ENCODE results near the gene PAPPA2. TPM values are rescaled to one million over a fixed set of nuclear protein-coding genes. Genes with fewer than 3 reads are reported as not detected.

PAPPA2 gene
- total RNA-seq, 1 donor from 2014 or later, result 0.41 TPM

- Histone ChIP-seq H3K9me3 (replicated peaks) (no peaks in the 10 kb centered on the region), H3K4me1 (no peaks in the 10 kb centered on the region), H3K4me3 (no peak overlapping the region), H3K36me3 (no peaks in the 10 kb centered on the region), H3K27me3 (ENCODE audit: low read depth) (no peaks in the 10 kb centered on the region), H3K27ac (replicated peaks) (no peak overlapping the region)
- no peak for TF ChIP-seq CTCF (IDR thresholded peaks at IDR 0.05; ENCODE audit: borderline replicate concordance)
- intact Hi-C loops (cut with micrococcal nuclease), result no loop called here
- DNase-seq, result no peak
These were observed 348.7 kb downstream of the PAPPA2 start for GRCh38 chr1:176811511-176812288.

GRCh38 chr1:176815621-176816020, 352.6 kb downstream of the PAPPA2 start:
- H3K27me3 ChIP-seq (ENCODE audit: low read depth), result no peaks in the 10 kb centered on the region
- no peak for TF ChIP-seq CTCF (IDR thresholded peaks at IDR 0.05; ENCODE audit: borderline replicate concordance)
- H3K36me3 ChIP-seq, result no peaks in the 10 kb centered on the region
- no peaks in the 10 kb centered on the region for H3K9me3 ChIP-seq (replicated peaks)
- intact Hi-C loops (cut with micrococcal nuclease), result no loop called here
- H3K4me3 ChIP-seq, result no peak overlapping the region
- H3K4me1 ChIP-seq, result no peaks in the 10 kb centered on the region
- no peak for DNase-seq
- H3K27ac ChIP-seq (replicated peaks), result no peak overlapping the region

GRCh38 chr1:176816232-176816631, 353.3 kb downstream of the PAPPA2 start:
- intact Hi-C loops (cut with micrococcal nuclease), result no loop called here
- no peaks in the 10 kb centered on the region for H3K9me3 ChIP-seq (replicated peaks)
- no peaks in the 10 kb centered on the region for H3K4me1 ChIP-seq
- H3K27me3 ChIP-seq (ENCODE audit: low read depth), result no peaks in the 10 kb centered on the region
- no peak overlapping the region for H3K4me3 ChIP-seq
- H3K36me3 ChIP-seq, result no peaks in the 10 kb centered on the region
- no peak for TF ChIP-seq CTCF (IDR thresholded peaks at IDR 0.05; ENCODE audit: borderline replicate concordance)
- no peak overlapping the region for H3K27ac ChIP-seq (replicated peaks)
- no peak for DNase-seq

- H3K4me3 ChIP-seq, result no peak overlapping the region
- no peaks in the 10 kb centered on the region for H3K27me3 ChIP-seq (ENCODE audit: low read depth)
- intact Hi-C loops (cut with micrococcal nuclease), result no loop called here
- H3K4me1 ChIP-seq, result no peaks in the 10 kb centered on the region
- no peaks in the 10 kb centered on the region for H3K9me3 ChIP-seq (replicated peaks)
- TF ChIP-seq CTCF (IDR thresholded peaks at IDR 0.05; ENCODE audit: borderline replicate concordance), result no peak
- H3K36me3 ChIP-seq, result no peaks in the 10 kb centered on the region
- H3K27ac ChIP-seq (replicated peaks), result no peak overlapping the region
- DNase-seq, result no peak
These were observed 357.5 kb downstream of the PAPPA2 start for GRCh38 chr1:176820391-176821031.

- no peak for TF ChIP-seq CTCF (IDR thresholded peaks at IDR 0.05; ENCODE audit: borderline replicate concordance)
- Histone ChIP-seq H3K36me3 (no peaks in the 10 kb centered on the region), H3K4me3 (no peak overlapping the region), H3K4me1 (no peaks in the 10 kb centered on the region), H3K9me3 (replicated peaks) (no peaks in the 10 kb centered on the region), H3K27me3 (ENCODE audit: low read depth) (no peaks in the 10 kb centered on the region), H3K27ac (replicated peaks) (no peak overlapping the region)
- no peak for DNase-seq
- intact Hi-C loops (cut with micrococcal nuclease), result no loop called here
These were observed 363.3 kb downstream of the PAPPA2 start for GRCh38 chr1:176826265-176826664.

All from left ventricle myocardium inferior (tissue), 1 donor.